Measurements from ENCODE around the gene HMG20A.

The HMG20A gene

GRCh38 chr15:77464129-77464865 is 43.6 kb downstream of the HMG20A start:
- no peak for DNase-seq

DNA sequence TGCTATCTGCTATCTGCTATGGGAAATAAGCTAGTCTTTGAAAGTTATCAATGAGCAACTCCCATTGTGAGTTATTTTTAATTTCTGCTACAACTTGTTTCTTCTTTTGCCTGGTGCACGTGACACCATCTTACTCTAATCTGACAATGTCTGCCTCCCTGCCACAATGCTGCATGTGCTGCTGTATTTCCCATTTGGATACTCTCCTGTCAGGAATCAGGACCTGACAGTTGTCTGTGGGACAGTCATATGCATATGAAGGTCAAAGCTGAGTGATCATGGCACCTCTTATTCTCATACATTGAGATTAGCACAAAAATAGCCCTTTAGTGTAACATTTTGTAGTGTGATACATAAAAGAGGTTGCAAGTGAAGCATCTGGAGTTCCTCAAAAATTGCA is 45.8 kb downstream of the HMG20A start:
- in situ Hi-C loops (cut with MboI; ENCODE audit: low pct_unique_long_range_greater_than_20kb, low sequenced_read_pairs), result no loop called here
- no peak for DNase-seq

More at GRCh38 chr15:77464129-77464865, 43.6 kb downstream of the HMG20A start:
- in situ Hi-C loops (cut with MboI; ENCODE audit: low pct_unique_long_range_greater_than_20kb, low sequenced_read_pairs), result no loop called here

DNA sequence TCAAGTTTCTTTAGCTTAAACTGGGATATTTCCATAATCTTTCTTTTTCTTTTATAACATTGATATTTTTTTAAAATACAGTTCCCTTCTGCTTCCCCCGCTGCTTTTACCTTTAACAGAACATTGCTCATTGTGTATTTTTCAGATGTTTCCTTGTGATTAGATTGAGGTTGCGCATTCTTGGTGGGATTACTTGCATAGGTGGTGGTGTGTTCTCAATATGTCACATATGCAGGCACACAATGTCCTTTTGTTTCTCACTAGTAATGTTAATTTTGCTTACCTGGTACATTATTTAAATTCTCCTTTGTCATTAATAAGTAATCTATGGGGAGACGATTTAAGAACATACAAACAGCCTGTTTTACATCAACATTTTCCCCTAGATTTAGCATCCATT is 48.2 kb downstream of the HMG20A start:
- in situ Hi-C loops (cut with MboI; ENCODE audit: low pct_unique_long_range_greater_than_20kb, low sequenced_read_pairs), result no loop called here

GRCh38 chr15:77470235-77470634 is 49.5 kb downstream of the HMG20A start:
- DNase-seq, result no peak
- in situ Hi-C loops (cut with MboI; ENCODE audit: low pct_unique_long_range_greater_than_20kb, low sequenced_read_pairs), result no loop called here

More for the DNA sequence above, 48.2 kb downstream of the HMG20A start:
- DNase-seq, result no peak

GRCh38 chr15:77473328-77473727 is 52.6 kb downstream of the HMG20A start:
- DNase-seq, result no peak
- in situ Hi-C loops (cut with MboI; ENCODE audit: low pct_unique_long_range_greater_than_20kb, low sequenced_read_pairs), result no loop called here

- DNase-seq, result no peak
- in situ Hi-C loops (cut with MboI; ENCODE audit: low pct_unique_long_range_greater_than_20kb, low sequenced_read_pairs), result no loop called here
These were observed 53.8 kb downstream of the HMG20A start for GRCh38 chr15:77474310-77474988.

DNA sequence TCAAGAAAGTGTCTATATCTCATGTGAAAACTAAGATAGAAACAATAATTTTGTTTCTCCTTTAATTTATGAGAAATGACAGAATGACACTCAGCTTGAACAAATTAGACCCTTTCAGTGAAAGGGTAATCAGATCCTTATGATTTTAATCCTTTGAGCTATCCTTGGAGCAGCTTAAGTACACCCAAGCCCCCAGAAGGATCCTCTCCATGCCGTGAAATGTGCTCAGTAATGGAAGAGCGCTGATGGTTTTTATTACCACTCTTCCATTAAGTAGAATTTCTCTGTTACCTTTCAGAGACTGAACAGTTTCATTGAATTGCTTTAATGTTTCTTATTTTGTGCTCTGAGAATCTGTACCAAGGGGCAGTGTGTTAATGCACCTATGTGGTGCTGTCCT is 54.3 kb downstream of the HMG20A start:
- DNase-seq, result no peak
- in situ Hi-C loops (cut with MboI; ENCODE audit: low pct_unique_long_range_greater_than_20kb, low sequenced_read_pairs), result loop anchor here (25.0 kb wide), 1 partner anchor 288 kb away; no protein-coding TSS in a partner anchor

DNA sequence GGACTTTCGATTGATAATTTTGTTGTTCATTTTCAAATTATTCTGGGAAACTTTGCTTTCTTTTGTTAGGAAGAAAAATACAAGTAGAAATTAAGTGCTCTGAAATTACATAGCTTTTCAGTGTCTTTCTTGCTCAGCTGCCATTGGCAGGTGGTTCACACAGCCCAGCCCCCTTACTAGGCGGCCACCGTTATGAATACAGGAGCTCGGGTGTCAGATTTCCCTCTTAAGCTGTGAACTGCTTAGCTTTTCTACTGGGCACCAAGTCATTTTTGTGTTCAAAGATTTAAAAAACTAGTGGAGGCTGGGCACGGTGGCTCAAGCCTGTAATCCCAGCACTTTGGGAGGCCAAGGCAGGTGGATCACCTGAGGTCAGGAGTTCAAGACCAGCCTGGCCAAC is 55.2 kb downstream of the HMG20A start:
- DNase-seq, result no peak
- in situ Hi-C loops (cut with MboI; ENCODE audit: low pct_unique_long_range_greater_than_20kb, low sequenced_read_pairs), result loop anchor here (25.0 kb wide), 1 partner anchor 289 kb away; no protein-coding TSS in a partner anchor

GRCh38 chr15:77476995-77477394 is 56.3 kb downstream of the HMG20A start:
- DNase-seq, result no peak
- in situ Hi-C loops (cut with MboI; ENCODE audit: low pct_unique_long_range_greater_than_20kb, low sequenced_read_pairs), result loop anchor here (25.0 kb wide), 1 partner anchor 290 kb away; no protein-coding TSS in a partner anchor

DNA sequence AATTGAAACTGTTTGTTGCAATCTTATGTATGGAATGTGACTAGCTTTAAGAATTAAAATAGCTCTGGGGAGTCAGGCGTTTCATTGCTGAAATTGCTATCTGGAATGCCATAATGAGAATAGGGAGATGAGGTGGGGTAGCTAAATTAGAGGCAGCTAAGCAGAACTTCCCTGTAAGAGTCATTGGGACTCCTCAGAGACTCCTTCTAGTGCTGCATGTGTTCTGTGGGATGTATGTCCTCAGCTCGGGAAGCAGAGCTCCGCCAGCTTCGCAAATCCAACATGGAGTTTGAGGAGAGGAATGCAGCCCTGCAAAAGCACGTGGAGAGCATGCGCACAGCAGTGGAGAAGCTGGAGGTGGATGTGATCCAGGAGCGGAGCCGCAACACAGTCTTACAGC is 57.4 kb downstream of the HMG20A start:
- no peak for DNase-seq
- in situ Hi-C loops (cut with MboI; ENCODE audit: low pct_unique_long_range_greater_than_20kb, low sequenced_read_pairs), result loop anchor here (25.0 kb wide), 1 partner anchor 291 kb away; no protein-coding TSS in a partner anchor

- in situ Hi-C loops (cut with MboI; ENCODE audit: low pct_unique_long_range_greater_than_20kb, low sequenced_read_pairs), result loop anchor here (25.0 kb wide), 1 partner anchor 292 kb away; no protein-coding TSS in a partner anchor
These were observed 58.3 kb downstream of the HMG20A start for GRCh38 chr15:77479015-77479414.

GRCh38 chr15:77480859-77481633 is 60.4 kb downstream of the HMG20A start:
- in situ Hi-C loops (cut with MboI; ENCODE audit: low pct_unique_long_range_greater_than_20kb, low sequenced_read_pairs), result loop anchor here (25.0 kb wide), 1 partner anchor 294 kb away; no protein-coding TSS in a partner anchor
- no peak for DNase-seq

More at GRCh38 chr15:77479015-77479414, 58.3 kb downstream of the HMG20A start:
- DNase-seq, result no peak

- no peak for DNase-seq
- in situ Hi-C loops (cut with MboI; ENCODE audit: low pct_unique_long_range_greater_than_20kb, low sequenced_read_pairs), result loop anchor here (25.0 kb wide), 1 partner anchor 294 kb away; no protein-coding TSS in a partner anchor
These were observed 61.0 kb downstream of the HMG20A start for GRCh38 chr15:77481670-77482069.

- in situ Hi-C loops (cut with MboI; ENCODE audit: low pct_unique_long_range_greater_than_20kb, low sequenced_read_pairs), result loop anchor here (25.0 kb wide), 1 partner anchor 295 kb away; no protein-coding TSS in a partner anchor
These were observed 61.9 kb downstream of the HMG20A start for GRCh38 chr15:77482570-77482969.

GRCh38 chr15:77483425-77484140 is 62.9 kb downstream of the HMG20A start:
- no peak for DNase-seq
- in situ Hi-C loops (cut with MboI; ENCODE audit: low pct_unique_long_range_greater_than_20kb, low sequenced_read_pairs), result loop anchor here (25.0 kb wide), 1 partner anchor 296 kb away; no protein-coding TSS in a partner anchor

More at GRCh38 chr15:77482570-77482969, 61.9 kb downstream of the HMG20A start:
- no peak for DNase-seq

- DNase-seq, result no peak
- in situ Hi-C loops (cut with MboI; ENCODE audit: low pct_unique_long_range_greater_than_20kb, low sequenced_read_pairs), result loop anchor here (25.0 kb wide), 1 partner anchor 298 kb away; no protein-coding TSS in a partner anchor
These were observed 64.3 kb downstream of the HMG20A start for GRCh38 chr15:77484994-77485393.

- in situ Hi-C loops (cut with MboI; ENCODE audit: low pct_unique_long_range_greater_than_20kb, low sequenced_read_pairs), result loop anchor here (25.0 kb wide), 1 partner anchor 300 kb away; no protein-coding TSS in a partner anchor
- no peak for DNase-seq
These were observed 66.1 kb downstream of the HMG20A start for GRCh38 chr15:77486542-77487468.

Measured in KBM-7 (cell line).